ENCODE data around the gene HOXA9. TPM values are rescaled to one million over a fixed set of nuclear protein-coding genes. Genes with fewer than 3 reads are reported as not detected.

The HOXA9 gene
- total RNA-seq, 1 donor from 2014 or later = 1.2 TPM

DNA sequence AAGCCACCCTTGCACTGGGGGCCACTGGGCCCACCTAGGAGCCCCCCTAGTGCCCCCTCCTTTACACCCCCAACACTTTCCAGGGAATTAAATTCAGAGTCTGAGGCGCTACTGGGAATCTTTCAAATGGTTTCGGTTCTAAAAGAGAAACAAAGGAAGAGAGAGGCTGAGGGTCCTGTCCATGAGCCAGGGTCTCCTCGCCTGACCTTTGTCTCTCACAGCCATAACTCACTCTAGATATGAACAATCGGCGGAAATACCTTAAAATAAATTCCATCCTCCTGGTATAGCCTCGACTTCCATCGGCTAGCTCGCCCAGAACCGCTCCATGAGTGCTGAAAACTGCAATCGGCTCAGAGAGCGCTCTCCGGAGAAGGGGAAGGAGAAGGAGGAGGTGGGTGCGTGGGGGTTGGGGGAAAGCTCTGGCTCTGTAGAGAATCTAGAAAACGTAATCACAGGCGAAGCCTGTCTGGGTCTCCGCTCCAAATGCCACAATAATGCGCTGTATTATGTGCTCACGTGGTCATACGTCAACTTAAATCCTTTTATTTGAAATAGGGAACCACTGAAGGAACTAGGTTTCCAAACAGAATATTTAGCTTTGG, 47.3 kb downstream of the HOXA9 start:
- peaks cover 9% of the 10 kb centered on the region for H3K4me1 ChIP-seq
- TF ChIP-seq, protein P1, sequence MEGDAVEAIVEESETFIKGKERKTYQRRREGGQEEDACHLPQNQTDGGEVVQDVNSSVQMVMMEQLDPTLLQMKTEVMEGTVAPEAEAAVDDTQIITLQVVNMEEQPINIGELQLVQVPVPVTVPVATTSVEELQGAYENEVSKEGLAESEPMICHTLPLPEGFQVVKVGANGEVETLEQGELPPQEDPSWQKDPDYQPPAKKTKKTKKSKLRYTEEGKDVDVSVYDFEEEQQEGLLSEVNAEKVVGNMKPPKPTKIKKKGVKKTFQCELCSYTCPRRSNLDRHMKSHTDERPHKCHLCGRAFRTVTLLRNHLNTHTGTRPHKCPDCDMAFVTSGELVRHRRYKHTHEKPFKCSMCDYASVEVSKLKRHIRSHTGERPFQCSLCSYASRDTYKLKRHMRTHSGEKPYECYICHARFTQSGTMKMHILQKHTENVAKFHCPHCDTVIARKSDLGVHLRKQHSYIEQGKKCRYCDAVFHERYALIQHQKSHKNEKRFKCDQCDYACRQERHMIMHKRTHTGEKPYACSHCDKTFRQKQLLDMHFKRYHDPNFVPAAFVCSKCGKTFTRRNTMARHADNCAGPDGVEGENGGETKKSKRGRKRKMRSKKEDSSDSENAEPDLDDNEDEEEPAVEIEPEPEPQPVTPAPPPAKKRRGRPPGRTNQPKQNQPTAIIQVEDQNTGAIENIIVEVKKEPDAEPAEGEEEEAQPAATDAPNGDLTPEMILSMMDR (IDR thresholded peaks at IDR 0.05) = no peak
- ATAC-seq (no peak), DNase-seq (no peak)
- peak overlapping the region; percentile 65 for H3K4me3 ChIP-seq
- H3K27ac ChIP-seq = peak overlapping the region; percentile 89
- no peaks in the 10 kb centered on the region for H3K9me3 ChIP-seq
- intact Hi-C loops (cut with DNase I) = no loop called here
- peaks cover under 1% of the 10 kb centered on the region for H3K27me3 ChIP-seq
- H3K36me3 ChIP-seq = no peaks in the 10 kb centered on the region

DNA sequence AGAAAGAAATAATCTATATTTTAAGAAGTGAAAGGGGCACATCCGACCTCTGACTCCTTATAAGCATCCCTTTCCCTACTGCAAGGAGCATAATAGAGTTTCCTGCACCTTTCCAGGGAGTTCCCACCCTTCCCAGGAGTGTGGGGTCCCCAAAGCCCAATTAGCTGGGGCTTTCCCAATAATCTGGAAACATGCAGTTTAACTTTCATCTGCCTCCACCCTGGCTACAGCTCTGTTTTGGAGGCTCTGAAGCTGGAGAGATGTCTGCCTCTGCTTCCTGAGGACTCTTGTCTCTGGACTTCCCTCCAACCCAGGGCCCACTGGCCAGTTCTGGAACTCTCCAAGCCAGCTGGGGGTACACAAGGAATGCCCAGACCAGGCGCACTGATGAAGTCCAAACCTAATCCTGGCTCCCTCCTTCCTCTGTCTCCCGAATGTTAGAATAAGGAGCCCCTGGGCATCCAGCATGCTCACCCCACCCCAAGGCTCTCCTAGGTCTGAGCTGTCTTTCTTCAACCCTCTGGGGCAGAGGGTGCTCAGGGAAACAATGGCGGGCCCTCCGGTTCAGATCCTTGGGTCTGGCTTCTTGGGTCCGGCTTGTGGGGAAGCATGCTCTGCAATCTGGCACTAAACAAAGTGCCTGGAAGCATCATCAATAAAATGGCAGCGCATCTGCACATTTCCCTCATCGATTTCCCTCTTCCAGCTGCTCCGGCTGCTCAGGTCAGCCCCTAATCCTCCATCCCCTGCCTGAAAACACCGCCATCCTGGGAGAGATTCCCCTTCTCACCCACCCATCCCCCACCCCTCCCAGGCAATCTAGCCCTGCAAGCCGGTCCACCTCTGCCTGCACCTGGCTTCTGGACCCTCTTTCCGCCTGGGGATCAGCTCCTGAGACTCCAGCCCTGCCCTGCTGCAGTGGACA, 48.1 kb downstream of the HOXA9 start:
- no peak for ATAC-seq
- Histone ChIP-seq H3K4me3 (peak overlapping the region; percentile 65), H3K9me3 (no peaks in the 10 kb centered on the region), H3K27me3 (no peaks in the 10 kb centered on the region), H3K36me3 (no peaks in the 10 kb centered on the region), H3K27ac (peak overlapping the region; percentile 89), H3K4me1 (peaks cover 9% of the 10 kb centered on the region)
- intact Hi-C loops (cut with DNase I) = no loop called here
- no peak for DNase-seq
- TF ChIP-seq, protein P1 (IDR thresholded peaks at IDR 0.05) = no peak

DNA sequence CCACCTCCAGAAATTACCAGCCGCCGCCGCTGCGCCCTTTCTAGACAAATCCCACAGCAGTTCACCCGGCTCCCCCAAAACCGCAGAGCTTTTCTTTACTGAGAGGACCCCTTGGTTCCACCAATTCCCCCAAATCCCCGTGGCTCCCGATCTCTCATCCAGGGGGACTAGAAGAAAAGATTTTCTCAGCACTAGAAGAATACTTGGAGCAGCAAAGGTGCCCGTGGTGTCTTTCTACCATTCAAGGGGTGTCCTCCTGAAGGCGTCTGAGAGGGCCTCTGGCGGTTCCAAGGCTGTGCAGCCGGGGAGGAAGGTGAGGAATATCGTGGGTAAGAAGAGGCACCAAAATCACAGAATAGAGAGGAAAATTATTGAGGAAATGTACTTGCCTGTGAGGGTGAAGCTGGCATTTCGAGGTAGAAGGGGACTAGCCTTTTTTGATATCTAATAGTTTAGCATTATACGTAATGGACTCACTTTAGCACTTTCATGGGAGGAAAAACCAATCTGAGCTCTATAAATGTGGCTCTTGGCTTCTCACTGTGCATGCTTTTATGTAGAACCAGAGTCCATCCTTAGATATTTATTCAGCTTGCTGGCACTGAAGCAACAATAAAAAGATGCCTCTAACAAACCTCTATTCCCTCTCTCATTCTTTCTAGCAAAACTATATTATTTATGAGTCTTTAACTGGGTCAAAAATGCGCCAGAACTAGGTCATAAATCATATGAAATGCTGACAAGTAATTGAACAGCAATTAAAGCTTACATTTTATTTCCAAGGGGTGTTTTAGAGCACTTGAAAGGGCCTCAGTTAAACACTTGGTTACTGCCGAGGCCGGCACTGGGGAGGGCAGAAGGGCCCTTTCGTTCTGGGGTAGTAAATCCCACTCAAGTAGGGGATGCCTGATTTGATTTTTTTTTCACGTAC, 49.0 kb downstream of the HOXA9 start:
- Histone ChIP-seq H3K4me1 (peaks cover 9% of the 10 kb centered on the region), H3K9me3 (no peaks in the 10 kb centered on the region), H3K27me3 (no peaks in the 10 kb centered on the region), H3K4me3 (peak overlapping the region; percentile 65), H3K36me3 (no peaks in the 10 kb centered on the region), H3K27ac (peak overlapping the region; percentile 89)
- ATAC-seq (no peak), DNase-seq (no peak)
- intact Hi-C loops (cut with DNase I) = no loop called here
- TF ChIP-seq, protein P1 (IDR thresholded peaks at IDR 0.05) = no peak

DNA sequence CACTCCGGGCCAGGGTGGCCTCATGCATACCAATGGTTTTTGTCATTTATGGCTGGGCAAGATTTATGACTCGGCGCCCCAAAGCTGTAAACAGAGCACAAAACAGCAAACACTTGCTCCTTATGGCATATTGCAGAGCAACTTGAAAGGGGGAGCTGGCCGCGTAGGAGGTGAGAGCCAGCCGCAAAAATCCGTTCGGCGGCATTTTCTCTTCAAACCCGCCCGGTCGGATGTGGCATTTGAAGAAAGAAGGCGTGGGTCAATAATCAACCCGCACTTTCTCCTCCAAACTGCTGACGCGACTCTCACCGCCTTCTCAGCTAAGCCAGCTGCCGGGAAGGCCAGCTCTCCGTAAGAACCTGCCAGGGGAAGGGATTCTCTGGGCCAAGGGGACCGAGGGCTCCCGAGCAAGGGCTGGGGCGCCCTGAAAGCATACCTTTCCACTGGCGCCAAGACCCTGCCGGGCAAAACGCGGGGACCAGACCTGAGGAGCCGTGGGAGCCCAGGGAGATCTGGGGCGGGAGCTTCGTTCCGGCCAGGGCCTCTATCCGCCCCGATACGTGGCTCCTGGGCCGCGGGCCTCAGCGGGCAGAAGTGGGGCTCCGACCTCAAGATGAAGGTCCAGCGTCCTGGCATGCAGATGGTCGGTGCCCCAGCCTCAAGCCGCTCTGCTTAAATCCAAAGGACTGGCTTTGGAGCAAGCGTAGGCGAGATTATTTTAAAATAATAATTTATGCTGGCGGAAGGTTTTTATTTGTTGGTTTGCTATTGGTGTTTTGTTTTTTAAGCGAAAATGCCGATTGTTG, 49.9 kb downstream of the HOXA9 start:
- Histone ChIP-seq H3K4me3 (peak overlapping the region; percentile 65), H3K4me1 (peaks cover 9% of the 10 kb centered on the region), H3K36me3 (no peaks in the 10 kb centered on the region), H3K27ac (peak overlapping the region; percentile 89), H3K27me3 (no peaks in the 10 kb centered on the region), H3K9me3 (no peaks in the 10 kb centered on the region)
- no peak for ATAC-seq
- TF ChIP-seq, protein P1 (IDR thresholded peaks at IDR 0.05) = no peak
- intact Hi-C loops (cut with DNase I) = no loop called here
- no peak for DNase-seq

DNA sequence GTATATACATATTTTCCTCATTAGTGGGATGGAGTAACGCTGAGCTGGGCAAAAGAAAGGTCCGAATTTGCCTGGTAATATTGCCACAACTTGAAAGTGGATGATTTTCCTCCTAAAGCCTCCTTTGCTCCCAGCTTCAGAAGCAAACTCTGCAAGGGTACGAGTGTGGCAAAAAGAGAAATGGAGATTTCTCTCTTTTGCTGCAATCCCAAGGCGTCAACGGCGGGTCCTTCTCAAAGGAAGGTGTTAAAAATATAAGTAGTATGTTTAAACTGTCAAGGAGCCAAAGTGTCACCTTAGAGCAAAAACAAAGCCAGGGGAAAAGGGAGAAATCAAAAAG, 50.5 kb downstream of the HOXA9 start:
- H3K9me3 ChIP-seq = no peaks in the 10 kb centered on the region
- peaks cover 5% of the 10 kb centered on the region for H3K4me1 ChIP-seq
- DNase-seq = no peak
- intact Hi-C loops (cut with DNase I) = no loop called here
- no peak for ATAC-seq
- H3K4me3 ChIP-seq = peak overlapping the region; percentile 65
- no peaks in the 10 kb centered on the region for H3K36me3 ChIP-seq
- no peaks in the 10 kb centered on the region for H3K27me3 ChIP-seq
- TF ChIP-seq, protein P1 (IDR thresholded peaks at IDR 0.05) = no peak
- H3K27ac ChIP-seq = peak overlapping the region; percentile 89

All from upper lobe of right lung (tissue), 1 donor.